DMS 273 treated with DMSO at 0.1 percent for 48 hours (cell line): ENCODE data around the gene MARCHF7.
"Not testable (repeated sequence)": the region's sequence is repeated elsewhere in the genome, so short reads cannot be mapped to it uniquely, and the experiment has no call there.

Experiments used
- DNase-seq: peaks from one replicate; lab custom pipeline; 2025; lab: John Stamatoyannopoulos, UW

MARCHF7 gene

GRCh38 chr2:159712143-159712928 is at the start of gene MARCHF7:
Gene MARCHF7, plus strand, starts transcription at chr2:159712506. Its CDS starts 16,517 bp downstream, at chr2:159729023.
- peak; percentile 93 for DNase-seq

GRCh38 chr2:159667423-159667822 is 44.9 kb upstream of the MARCHF7 start:
- DNase-seq, result not testable (repeated sequence)

DNA sequence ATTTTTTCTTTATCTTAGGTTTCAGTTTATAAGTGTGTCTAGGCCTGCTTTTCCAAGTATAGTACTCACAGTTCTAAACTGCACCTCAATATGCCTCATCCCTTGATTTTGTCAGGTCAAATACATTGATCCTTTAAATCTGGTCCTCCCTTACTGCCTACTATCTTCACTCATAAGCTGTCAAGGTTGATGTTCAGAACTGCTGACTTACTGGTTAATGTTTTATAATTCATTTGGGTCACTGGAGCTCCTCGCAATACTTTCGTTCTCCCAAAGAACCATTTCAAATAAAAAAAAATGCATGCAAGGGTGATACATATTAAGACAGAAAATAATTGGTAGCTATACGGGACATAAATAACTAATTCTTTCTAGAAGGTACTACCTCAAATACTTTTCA is 41.3 kb upstream of the MARCHF7 start:
- DNase-seq, result no peak

DNA sequence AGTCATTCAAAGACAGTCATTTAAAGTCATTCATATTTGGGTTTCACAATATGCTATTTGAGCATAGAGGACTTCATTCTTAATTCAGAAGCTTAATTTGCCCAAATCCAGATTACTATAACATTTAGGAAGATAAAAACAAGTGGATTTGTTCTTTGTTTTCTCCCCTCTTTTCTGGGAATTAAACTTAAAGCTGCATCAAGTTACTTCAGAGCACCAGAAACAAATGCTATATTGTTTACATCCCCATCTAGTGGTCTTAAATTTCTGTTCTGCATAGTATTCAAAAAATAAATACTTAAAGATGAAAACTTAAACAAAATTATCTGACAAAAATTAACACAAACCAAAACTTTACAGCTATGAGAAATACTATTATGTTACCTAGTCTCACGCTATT is 34.7 kb upstream of the MARCHF7 start:
- no peak for DNase-seq

- no peak for DNase-seq
Observed at GRCh38 chr2:159680692-159681091, 31.6 kb upstream of the MARCHF7 start.

GRCh38 chr2:159683817-159684216 is 28.5 kb upstream of the MARCHF7 start:
- DNase-seq, result no peak

DNA sequence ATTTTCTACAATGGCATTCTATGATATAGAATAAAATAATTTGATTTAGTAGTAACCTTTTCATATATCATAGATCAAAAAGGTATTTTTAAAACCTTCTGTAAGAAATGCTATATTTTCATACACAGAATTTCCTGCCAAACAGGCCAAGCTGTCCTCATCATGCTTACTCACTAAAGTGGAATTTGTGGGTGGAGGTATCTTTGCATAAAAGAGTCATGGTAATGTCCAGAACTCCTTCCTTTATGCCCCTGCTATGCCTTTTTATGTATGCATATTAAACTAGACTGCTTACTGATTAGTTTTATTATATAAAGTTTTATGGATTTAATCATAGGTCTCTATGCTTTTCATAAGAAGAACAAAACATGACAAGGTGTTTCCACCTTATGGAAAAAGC is 27.5 kb upstream of the MARCHF7 start:
- DNase-seq, result no peak

GRCh38 chr2:159694500-159695040 is 17.7 kb upstream of the MARCHF7 start:
- DNase-seq, result no peak

DNA sequence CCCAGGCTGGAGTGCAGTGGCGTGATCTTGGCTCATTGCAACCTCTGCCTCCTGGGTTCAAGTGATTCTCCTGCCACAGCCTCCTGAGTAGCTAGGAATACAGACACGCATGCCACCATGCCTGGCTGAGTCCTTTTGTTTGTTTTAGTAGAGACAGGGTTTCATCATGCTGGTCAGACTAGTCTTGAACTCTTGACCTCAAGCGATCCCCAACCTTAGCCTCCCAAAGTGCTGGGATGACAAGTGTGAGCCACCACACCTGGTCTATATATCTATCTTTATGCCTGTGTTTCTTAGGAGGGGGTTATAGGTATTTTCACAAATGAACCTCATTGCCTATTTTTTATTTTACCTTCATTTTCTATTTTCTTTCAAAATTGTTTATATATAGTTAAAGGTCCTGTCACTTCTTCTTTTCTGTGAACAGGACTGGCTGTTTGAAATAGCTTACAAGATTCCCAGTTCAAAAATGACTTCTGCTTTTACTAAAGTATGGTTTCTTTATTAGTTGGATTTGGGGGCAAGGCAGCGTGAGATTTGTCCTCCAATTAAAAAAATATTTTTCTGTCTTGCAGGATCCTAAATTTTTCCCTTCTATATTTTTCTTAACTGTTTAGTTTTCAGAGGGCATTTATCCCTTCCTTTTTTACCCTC is 16.4 kb upstream of the MARCHF7 start:
- DNase-seq, result no peak

GRCh38 chr2:159703491-159703890 is 8.8 kb upstream of the MARCHF7 start:
- no peak for DNase-seq

DNA sequence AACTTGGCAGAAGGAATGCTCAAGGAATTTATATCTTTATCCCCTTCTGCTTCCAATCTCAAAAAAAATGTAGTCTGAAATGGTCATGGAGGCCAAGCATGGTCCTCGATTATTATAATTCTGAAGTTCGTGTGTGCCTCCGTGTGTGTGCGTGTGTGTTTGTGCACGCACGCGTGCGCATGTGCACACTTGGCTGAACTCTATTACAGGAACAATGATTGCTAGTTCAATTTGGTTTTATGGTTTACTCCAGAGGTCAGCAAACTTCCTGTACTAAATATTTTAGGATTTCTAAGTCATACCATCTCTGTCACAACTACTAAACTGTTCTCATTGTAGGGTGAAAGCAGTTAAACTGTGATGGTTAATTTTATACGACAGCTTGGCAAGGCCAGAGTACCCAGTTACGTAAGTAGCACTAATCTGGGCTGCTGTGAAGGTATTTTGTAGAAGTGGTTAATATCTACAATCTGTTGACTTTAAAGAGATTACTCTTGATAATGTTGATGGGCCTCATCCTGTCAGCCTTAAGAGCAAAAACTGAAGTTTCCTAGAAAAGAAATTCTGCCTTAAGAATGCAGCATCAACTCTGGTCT is 5.8 kb upstream of the MARCHF7 start:
- no peak for DNase-seq

DNA sequence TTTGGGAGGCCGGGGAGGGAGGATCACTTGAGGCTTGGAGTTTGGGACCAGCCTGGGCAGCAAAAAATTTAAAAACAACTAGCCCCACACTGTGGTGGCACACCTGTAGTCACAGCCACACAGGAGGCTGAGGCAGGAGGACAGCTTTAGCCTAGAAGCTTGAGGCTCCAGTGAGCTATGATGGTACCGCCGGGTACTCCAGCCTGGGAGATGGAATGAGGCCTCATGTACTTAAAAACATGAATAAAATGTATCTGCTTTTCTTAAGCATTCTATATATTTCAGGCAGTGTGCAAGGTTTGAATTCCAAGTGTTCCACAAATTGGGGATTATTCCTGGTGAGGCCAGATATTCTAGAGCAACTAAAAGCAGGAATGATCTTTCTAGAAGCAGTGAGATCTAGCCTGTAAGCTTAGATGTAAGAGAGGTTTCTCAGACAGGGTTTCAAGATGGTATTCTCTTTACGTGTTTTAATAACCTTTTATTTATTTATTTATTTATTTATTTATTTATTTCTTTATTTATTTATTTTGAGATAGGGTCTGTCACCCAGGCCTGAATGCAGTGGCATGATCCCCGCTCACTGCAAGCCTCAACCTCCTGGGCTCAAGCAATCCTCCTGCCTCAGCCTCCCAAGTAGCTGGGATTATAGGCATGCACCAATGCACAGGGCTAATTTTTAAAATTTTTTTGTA is 4.1 kb upstream of the MARCHF7 start:
- no peak for DNase-seq

- no peak for DNase-seq
Observed at GRCh38 chr2:159710601-159711180, 1.6 kb upstream of the MARCHF7 start.

DNA sequence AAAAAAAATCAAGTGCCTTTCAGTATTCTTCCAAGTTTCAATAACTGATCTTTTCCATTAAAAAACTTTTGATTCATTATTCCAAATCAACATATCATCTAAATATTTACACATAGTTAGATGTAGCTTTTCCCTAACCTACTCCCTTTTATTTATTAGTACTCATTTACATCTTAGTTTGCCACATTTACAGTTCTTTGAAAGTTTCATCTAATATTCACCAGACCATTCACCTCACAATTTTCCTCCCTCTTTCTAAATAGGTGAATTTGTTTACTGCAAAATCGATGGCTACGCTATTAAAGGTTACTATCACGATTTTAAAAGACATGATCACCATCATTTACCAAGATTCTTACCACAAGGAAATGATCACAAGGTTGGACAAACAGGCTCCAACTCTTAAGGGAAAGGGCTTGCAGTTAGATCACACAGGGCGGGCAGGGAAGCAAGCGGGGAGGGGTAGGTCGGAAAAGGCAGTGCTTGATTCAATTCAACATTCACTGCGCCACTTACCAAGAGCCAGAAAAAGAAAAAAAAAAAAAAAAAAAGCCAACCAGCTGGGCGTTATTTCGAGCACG is 654 bp upstream of the MARCHF7 start:
- DNase-seq, result no peak

DNA sequence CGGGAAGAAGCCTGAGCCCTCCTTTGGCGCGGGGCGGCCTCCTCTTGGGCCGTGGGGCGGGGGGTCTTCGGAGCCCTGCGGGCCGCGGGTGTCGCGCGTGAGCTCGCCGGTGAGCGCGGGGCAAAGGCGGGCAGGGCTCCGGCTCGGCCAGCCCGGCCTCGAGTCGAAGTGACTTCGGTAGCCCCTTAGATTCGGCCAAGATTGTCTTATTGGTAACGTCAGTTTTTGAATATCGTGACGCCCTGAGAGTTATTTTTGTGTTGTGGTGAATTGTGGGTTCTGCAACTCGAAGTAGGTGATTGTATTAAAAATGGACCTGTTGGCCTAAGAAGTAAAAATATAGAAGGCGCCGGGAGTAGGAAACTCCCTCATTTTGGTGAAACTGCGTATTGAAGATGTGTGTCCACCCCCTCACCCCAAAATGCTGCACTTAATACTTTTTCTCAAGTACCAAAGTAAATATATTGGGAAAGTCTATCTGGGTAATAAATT is 669 bp downstream of the MARCHF7 start:
- no peak for DNase-seq

GRCh38 chr2:159713631-159714246 is 1.4 kb downstream of the MARCHF7 start:
- DNase-seq, result peak; percentile 27

DNA sequence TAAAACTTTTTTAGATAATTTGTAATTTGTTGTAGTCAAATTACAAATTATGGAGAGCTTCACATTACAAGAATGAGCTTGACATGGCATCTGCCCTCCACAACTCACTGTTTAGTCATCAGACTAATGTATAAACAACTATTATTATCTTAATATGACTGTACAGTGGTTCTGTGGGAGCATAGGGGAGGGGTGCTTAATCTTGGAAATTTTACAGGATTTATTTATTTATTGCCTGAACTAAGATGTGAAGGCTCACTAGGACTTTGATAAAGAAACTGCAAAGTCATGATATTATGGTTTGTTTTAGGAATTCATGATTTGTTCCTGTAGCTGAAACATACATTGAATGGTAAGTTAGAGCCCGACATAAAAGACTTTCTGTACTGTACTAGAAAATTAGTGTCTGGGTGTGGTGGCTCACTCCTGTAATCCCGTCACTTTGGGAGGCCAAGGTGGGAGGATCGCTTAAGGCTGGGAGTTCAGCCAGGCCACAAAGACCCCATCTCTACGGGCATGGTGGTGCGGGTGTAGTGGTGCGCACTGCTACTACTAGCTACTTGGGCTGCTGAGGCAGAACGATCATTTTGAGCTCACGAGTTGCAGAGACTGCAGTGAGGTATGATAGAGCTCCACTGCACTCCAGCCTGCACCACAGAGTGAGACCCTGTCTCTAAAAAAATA is 2.1 kb downstream of the MARCHF7 start:
- DNase-seq, result no peak

DNA sequence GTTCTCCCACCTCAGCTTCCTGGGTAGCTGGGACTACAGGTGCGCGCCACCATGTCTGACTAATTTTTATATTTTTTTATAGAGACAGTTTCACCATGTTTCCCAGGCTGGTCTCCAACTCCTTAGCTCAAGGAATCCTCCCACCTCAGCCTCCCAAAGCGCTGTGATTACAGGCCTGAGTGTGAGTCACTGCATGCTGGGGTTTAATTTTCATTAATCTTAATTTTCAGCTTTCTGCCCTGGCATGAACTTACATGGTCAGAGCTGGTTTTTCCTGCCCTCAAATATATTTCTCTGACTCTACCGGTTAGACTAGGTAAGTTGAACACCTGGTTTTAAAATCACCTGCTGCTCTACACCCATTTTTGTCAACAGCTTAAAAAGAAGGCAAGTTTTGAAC is 3.1 kb downstream of the MARCHF7 start:
- DNase-seq, result no peak

DNA sequence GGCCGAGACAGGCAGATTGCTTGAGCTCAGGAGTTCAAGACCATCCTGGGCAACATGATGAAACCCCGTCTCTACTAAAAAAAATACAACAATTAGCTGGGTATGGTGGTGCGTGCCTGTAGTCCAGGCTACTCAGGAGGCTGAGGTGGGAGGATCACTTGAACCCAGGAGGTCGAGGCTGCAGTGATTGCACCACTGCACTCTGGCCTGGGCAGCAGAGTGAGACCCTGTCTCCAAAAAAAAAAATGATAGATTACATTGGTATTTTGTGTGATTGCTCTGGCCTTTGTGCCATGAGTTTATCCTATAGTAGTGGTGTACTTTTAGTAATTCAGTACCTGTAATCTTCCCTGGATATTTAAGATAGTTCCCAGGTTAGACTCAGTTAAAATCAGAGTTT is 4.1 kb downstream of the MARCHF7 start:
- DNase-seq, result not testable (repeated sequence)

DNA sequence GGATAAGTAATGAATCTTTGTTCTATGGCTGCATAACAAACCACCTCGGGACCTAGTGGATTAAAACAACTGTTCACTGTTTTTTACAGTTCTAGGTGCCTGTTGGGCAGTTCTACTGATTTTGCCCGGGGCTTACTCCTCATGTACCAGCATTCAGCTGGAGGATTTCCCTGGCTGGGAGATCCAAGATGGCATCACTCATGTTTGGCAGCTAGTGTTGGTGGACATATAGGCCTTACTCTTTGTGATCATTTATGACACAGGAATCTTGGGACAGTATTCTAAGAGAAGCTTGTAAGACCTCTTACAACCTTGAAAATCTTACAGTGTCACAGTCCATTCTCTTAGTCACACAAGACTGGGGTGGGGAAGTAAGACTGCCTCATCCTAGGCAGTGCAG is 4.6 kb downstream of the MARCHF7 start:
- DNase-seq, result no peak
